Natural killer cell (primary cell): ENCODE data around the gene CD47. TPM values are rescaled to one million over a fixed set of nuclear protein-coding genes. Genes with fewer than 3 reads are reported as not detected.

Source experiments
- ATAC-seq, 3 donors: fragments of 150-1000 bp in 2 of 3; fragments of 200-7000 bp in 1 of 3; cut with Tn5 transposase; 1 replicate in 1 of 3; 2 replicates in 2 of 3; pipeline ENCODE4 v1.10.0; 2021; ENCODE audit warnings: mild to moderate bottlenecking in 2 of 3, moderate library complexity in 2 of 3
- DNase-seq, 2 donors: peaks; one replicate each; pipeline versions ENCODE4 v3.0.0 to v3.0.0-alpha.2; 2013 to 2021; ENCODE audit warnings: mixed read lengths in 1 of 2
- H3K27ac ChIP-seq: one replicate; pipeline ENCODE4 v1.5.1; 2013; ENCODE audit warnings: mild to moderate bottlenecking, low read length
- H3K27me3 ChIP-seq: one replicate; pipeline ENCODE4 v1.6.1; 2013; ENCODE audit warnings: low read length; ENCODE audit not compliant: control insufficient read depth, insufficient read depth
- H3K36me3 ChIP-seq: one replicate; pipeline ENCODE4 v1.6.1; 2013; ENCODE audit warnings: low read length; ENCODE audit not compliant: control insufficient read depth, insufficient read depth
- H3K4me1 ChIP-seq: one replicate; pipeline ENCODE4 v1.6.1; 2013; ENCODE audit warnings: low read length; ENCODE audit not compliant: control insufficient read depth, insufficient read depth
- H3K4me3 ChIP-seq: one replicate; pipeline ENCODE4 v1.5.1; 2013; ENCODE audit warnings: low read length
- H3K9me3 ChIP-seq: one replicate; pipeline ENCODE4 v1.6.1; 2013; ENCODE audit warnings: low read length; ENCODE audit not compliant: control insufficient read depth, insufficient read depth
- H3K27ac Mint-ChIP-seq, 2 donors: one replicate each; pipeline ENCODE4 v1.8.0; 2022; ENCODE audit warnings: mild to moderate bottlenecking in 2 of 2, mixed read lengths in 2 of 2, moderate library complexity in 1 of 2
- H3K27me3 Mint-ChIP-seq, 2 donors: one replicate each; pipeline ENCODE4 v1.8.0; 2022; ENCODE audit warnings: low read depth in 2 of 2, mixed read lengths in 2 of 2
- H3K36me3 Mint-ChIP-seq: one replicate; pipeline ENCODE4 v1.8.0; 2022; ENCODE audit warnings: mixed read lengths
- H3K4me1 Mint-ChIP-seq, 2 donors: one replicate each; pipeline ENCODE4 v1.8.0; 2022; ENCODE audit warnings: mixed read lengths in 2 of 2
- H3K4me3 Mint-ChIP-seq: one replicate; pipeline ENCODE4 v1.8.0; 2022; ENCODE audit warnings: mild to moderate bottlenecking, moderate library complexity, mixed read lengths
- H3K9me3 Mint-ChIP-seq, 2 donors: one replicate each; pipeline ENCODE4 v1.8.0; 2022; ENCODE audit warnings: mixed read lengths in 2 of 2
- CTCF ChIP-seq: fragments of 200-600 bp; IDR thresholded peaks from one replicate; pipeline ENCODE4 v1.8.0; 2022; ENCODE audit warnings: antibody characterized with exemption
- WGBS: methylation state at CpG from one replicate; pipeline ENCODE4 v1.1.7; 2013; ENCODE audit warnings: missing lambda C conversion rate; ENCODE audit not compliant: insufficient coverage; 5-methylcytosine and 5-hydroxymethylcytosine counted together
- intact Hi-C: fragments of 100-400 bp; cut with micrococcal nuclease; formaldehyde crosslinking; loops from one replicate; pipeline ENCODE4 v1.14.2; 2022
- total RNA-seq, 4 donors: library from RNA; stranded (reverse); fragments of 120-200 nt in 1 of 4; gene quantifications; one replicate each; pipeline versions ENCODE4 v1.2.3 to v1.2.4, GENCODE V29; 2013 to 2022

Gene CD47
- total RNA-seq, 3 donors from 2014 or later (not counting 1 experiment from before 2014, with no cell fraction given), result 226 to 236 (median 233) TPM

- peaks cover 11 to 13% of the 10 kb centered on the region in 2 donors for H3K4me1 Mint-ChIP-seq
- Histone ChIP-seq H3K9me3 (no peaks in the 10 kb centered on the region), H3K27ac (no peak overlapping the region), H3K4me1 (no peaks in the 10 kb centered on the region), H3K27me3 (no peaks in the 10 kb centered on the region), H3K36me3 (peaks cover 23% of the 10 kb centered on the region), H3K4me3 (no peak overlapping the region)
- 100% methylated on average over 1 of the region's 2 CpGs for WGBS
- no peak overlapping the region for H3K27ac Mint-ChIP-seq
- TF ChIP-seq CTCF, result no peak
- H3K9me3 Mint-ChIP-seq, result no peaks in the 10 kb centered on the region
- no peak for DNase-seq
- no peaks in the 10 kb centered on the region for H3K36me3 Mint-ChIP-seq
- no peak overlapping the region for H3K4me3 Mint-ChIP-seq
- intact Hi-C loops, result no loop called here
- no peak for ATAC-seq
- no peaks in the 10 kb centered on the region for H3K27me3 Mint-ChIP-seq
Measured at GRCh38 chr3:108028896-108029295, 61.9 kb downstream of the CD47 start.

GRCh38 chr3:108025177-108025576, 65.7 kb downstream of the CD47 start:
- Histone ChIP-seq H3K4me3 (no peak overlapping the region), H3K27ac (no peak overlapping the region), H3K4me1 (no peaks in the 10 kb centered on the region), H3K36me3 (peaks cover 11% of the 10 kb centered on the region), H3K27me3 (no peaks in the 10 kb centered on the region), H3K9me3 (no peaks in the 10 kb centered on the region)
- Mint-ChIP-seq H3K9me3 (no peaks in the 10 kb centered on the region), H3K27me3 (no peaks in the 10 kb centered on the region), H3K4me1 (peaks cover 15 to 27% of the 10 kb centered on the region in 2 donors), H3K4me3 (no peak overlapping the region), H3K36me3 (no peaks in the 10 kb centered on the region), H3K27ac (no peak overlapping the region)
- ATAC-seq (no peak), DNase-seq (no peak)
- no peak for TF ChIP-seq CTCF
- intact Hi-C loops, result no loop called here
- WGBS, result 95% methylated on average over 3 of the region's 3 CpGs

- H3K9me3 Mint-ChIP-seq, result no peaks in the 10 kb centered on the region
- Histone ChIP-seq H3K36me3 (peaks cover 4% of the 10 kb centered on the region), H3K4me3 (no peak overlapping the region), H3K27ac (no peak overlapping the region), H3K27me3 (no peaks in the 10 kb centered on the region), H3K9me3 (no peaks in the 10 kb centered on the region), H3K4me1 (no peaks in the 10 kb centered on the region)
- WGBS, result 98% methylated on average over 5 of the region's 6 CpGs
- H3K27me3 Mint-ChIP-seq, result peaks cover 3 to 7% of the 10 kb centered on the region in 2 donors
- no peak overlapping the region for H3K4me3 Mint-ChIP-seq
- ATAC-seq, result no peak
- peaks cover 22 to 32% of the 10 kb centered on the region in 2 donors for H3K4me1 Mint-ChIP-seq
- TF ChIP-seq CTCF, result no peak
- no peaks in the 10 kb centered on the region for H3K36me3 Mint-ChIP-seq
- H3K27ac Mint-ChIP-seq, result no peak overlapping the region
- intact Hi-C loops, result no loop called here
- no peak for DNase-seq
Measured at GRCh38 chr3:108024146-108024850, 66.5 kb downstream of the CD47 start.
